Caki2 (cell line): ENCODE measurements around the gene HEY2. TPM values are rescaled to one million over a fixed set of nuclear protein-coding genes. Genes with fewer than 3 reads are reported as not detected.

Source experiments
- DNase-seq: peaks from one replicate; pipeline ENCODE4 v3.0.0-alpha.2; 2015; ENCODE audit warnings: low read depth
- in situ Hi-C: cut with HindIII; loops from 2 replicates; pipeline ENCODE4 v1.10.0; 2016; ENCODE audit warnings: low sequenced_read_pairs, low pct_unique_long_range_greater_than_20kb, mixed read lengths
- total RNA-seq: library from RNA; depleted of rRNA; stranded (reverse); fragments of >200 nt; shearing (Covaris generic); gene quantifications from 2 replicates; pipeline ENCODE4 v1.2.3, GENCODE V29; 2014; ENCODE audit warnings: low replicate concordance; rRNA removed

HEY2 gene
- total RNA-seq, 1 experiment from 2014 or later: 3.2 TPM

DNA sequence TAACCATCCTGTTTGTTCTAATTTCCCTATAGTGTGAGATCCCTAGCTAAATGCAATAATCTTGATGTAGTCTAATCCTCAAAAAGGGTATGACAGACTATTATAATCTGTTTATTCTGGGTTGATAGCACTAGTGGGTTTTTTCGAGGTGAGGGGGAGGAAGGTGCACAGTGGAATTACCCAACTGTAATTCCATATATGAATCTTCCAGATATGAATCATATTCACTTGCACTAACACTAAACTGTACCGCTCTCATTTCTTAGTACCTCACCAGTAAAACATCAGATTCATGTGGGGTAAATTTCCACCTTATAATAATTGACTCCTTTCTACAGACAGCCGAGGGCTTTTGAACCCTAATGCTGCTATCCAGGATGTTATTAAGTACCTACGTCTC is 57.9 kb downstream of the HEY2 start:
- in situ Hi-C loops: no loop called here
- no peak for DNase-seq

DNA sequence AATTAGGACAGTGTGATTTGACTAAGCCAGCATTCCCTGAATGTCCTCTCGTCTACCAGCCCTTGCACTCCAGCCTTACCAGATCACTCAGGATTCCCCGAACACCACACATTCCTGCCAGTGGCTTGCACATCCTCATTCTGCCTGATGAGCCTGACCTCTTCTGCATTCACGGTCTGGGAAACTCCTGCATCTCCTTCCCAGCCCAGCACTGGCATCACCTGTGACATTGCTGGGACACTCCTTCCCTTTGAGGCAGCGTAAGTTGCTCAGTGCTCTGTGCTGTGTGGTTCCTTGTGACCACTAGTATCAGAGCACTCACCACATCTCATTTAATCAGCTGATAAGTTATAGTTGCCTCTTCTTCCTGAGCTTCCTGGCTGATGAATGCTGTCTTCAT is 58.6 kb downstream of the HEY2 start:
- DNase-seq: no peak
- in situ Hi-C loops: no loop called here

DNA sequence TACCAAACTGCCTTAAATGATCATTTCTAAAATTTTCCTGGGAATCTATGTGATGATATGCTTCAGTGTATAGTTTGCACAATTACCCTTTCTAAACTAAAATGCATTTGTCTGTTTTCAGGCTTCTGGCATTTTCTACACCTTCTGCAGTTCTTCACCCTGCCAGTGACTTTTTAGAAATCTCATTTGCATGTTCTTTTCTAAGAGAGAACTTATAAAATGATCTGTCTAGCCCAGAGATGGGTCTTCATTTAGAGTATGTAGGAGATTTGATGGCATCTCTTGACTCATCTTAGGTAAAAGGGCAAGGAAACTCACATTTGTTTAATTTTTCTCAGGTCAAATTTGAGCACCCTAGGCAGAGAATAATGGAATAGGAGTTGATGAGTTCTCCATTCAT is 59.2 kb downstream of the HEY2 start:
- in situ Hi-C loops: no loop called here
- DNase-seq: no peak

DNA sequence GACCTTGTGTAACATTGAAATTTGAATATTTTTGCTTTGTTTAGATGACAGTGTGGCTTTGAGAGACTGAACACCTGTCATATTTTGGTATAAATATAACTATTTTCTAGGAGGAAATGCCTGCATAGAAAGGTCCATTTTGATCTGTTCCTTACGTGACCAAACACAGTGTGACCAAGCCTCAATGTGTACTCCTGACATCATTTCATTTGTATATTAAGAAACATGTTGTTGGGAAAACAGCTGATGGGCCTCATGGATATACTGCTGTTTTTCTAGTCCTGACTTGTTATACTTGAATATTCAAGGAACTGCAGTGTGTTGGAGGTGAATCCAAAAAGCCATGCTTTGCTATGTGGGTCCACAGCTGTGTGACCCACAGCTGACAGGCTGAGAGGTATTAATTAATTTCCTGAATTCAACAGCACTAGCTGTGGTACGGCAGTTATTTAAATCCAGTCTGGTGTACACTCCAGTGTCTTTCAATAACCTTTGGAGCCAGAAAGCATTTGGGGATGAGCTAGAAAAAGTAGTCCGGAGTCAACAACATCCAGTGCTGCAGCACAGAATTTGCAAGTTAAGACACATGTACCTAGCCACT is 60.2 kb downstream of the HEY2 start:
- in situ Hi-C loops: no loop called here
- DNase-seq: no peak

DNA sequence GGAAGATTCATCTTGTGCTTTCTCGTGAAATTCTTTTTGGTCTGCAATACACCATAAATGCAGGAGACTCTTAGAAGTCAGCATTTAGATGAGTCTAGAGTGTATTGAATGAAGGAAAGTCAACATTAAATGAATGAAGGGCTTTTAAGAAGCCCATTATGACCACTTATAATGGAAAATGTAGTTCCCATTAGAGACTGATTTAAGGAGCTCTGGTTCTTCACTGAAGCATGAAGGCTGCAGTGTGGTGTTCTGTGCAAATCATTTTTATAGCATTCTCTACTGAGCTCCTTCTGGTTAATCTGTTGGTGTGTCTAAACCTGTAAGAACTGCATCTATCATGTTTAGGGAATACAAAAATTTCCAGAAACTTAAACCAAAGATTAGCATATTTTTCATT is 61.0 kb downstream of the HEY2 start:
- in situ Hi-C loops: no loop called here
- no peak for DNase-seq

Other genes with a start within 250 kb of the HEY2 start
- gene NCOA7, start 41.3 kb downstream of the HEY2 start, total RNA-seq: 25.9 and 36.1 TPM in 2 replicates
- 5.5 and 6.6 TPM in 2 replicates for gene HINT3, start 207.1 kb downstream of the HEY2 start, total RNA-seq
- 8.1 and 10.9 TPM in 2 replicates for gene TRMT11, start 236.9 kb downstream of the HEY2 start, total RNA-seq